SKM-1 (cell line): ENCODE data around the gene MAST4.

Experiments
- DNase-seq: peaks from one replicate; lab custom pipeline; 2025; ENCODE audit not compliant: unreplicated experiment; lab: John Stamatoyannopoulos, UW

MAST4 gene

DNA sequence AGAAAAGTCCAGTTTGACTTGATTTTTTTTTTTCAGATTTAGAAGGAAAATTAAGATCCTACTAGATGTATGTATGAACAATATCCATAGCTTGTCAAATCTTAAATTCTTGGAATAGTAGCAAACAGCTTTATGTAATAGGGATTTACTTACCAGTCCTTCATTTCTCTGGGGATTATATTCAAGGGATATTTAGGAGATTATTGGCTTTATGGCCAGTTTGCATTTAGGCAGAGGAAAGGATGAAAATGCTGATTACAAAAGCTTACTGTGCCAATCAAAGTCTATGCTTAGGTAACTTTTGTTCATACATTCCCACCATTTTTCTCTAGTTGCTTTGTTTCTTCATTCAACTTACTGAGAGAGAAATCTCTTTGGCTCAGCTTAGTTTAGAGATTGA is 47.9 kb downstream of the MAST4 start:
- no peak for DNase-seq

DNA sequence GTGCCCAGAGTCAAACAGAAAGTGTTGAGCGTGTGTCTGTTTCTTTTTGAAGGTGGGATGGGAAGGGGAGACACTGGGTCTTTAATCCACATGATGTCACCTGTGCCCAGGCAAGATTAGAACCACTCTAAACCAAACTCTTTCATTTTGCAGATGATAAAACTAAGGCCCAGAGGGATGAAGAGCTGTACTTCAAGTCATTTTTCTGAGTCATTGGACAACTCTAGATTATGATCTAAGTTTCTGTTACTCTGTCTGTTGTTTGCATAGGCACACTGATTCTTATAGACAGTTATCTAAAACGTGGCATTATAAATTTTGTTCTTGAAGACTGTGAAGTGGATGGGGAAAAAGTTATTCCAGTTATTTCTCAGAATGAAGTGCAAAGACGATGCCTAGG is 48.8 kb downstream of the MAST4 start:
- DNase-seq, result no peak

DNA sequence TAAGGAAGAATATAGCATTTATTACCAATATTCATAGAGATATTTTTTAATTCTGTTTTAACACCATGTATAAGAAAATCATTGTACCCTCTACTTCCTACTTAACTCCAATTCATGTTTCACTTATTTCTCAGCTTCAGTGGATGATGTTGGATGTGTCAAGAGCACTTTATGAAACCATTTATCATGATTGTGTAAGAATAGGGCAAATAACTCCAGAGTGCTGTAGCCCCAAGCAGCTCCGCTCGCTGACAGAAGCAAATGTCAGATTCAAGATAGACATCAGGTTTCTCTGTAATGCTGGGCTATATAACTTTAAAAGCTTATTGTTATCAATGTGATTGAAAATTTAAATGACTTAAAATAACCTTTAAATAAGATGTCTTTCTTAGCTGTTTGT is 50.4 kb downstream of the MAST4 start:
- no peak for DNase-seq

DNA sequence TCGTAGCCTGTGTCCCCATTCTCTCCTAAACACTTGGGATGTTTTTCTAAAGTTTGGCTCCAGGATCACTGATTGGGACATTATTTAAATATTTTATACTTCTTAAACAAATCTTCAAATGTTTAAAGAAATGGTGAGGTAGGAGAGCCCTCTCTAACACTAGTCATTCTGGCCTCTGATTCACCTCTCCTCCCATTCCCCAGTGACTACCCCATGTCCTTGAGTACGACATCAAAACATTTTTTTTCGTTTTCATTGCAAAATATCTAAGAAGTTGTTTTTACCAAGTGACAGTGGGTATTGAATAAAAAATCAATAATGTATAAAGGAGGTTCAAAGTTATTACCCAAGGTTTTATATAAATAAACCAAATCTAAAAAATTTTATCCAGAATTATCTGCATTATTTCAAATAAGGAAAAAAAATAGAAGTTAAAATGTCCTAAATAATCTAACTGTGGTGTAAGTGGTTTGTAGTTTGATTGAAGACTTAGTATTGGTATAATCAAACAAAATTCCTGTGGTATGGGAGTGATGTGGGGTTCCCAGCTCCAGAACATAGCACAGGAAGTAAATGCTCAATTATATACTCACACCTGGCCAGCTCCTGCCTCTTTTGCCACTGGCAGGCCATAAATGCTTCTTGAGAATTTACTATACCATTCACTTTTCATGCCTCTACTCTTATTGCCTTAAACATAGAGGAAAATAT is 51.1 kb downstream of the MAST4 start:
- no peak for DNase-seq

DNA sequence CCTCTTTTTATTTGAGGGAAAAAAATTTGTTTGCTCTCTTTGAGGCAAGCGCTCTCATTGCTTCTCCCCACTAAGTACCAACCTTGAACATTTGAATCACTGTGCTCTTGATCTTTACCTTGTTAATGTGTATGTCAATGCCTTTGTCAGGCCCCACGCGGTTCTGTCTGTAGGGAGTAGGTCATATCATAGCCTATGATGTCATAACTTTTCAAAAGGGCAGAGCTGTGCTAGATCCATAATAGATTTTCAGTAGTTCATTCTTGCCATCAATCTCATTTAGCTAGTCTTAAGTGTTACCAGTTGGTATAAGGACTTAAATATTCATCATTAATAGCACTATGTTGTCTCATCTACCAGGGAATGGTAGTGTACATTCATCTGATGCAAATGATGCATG is 56.6 kb downstream of the MAST4 start:
- no peak for DNase-seq

DNA sequence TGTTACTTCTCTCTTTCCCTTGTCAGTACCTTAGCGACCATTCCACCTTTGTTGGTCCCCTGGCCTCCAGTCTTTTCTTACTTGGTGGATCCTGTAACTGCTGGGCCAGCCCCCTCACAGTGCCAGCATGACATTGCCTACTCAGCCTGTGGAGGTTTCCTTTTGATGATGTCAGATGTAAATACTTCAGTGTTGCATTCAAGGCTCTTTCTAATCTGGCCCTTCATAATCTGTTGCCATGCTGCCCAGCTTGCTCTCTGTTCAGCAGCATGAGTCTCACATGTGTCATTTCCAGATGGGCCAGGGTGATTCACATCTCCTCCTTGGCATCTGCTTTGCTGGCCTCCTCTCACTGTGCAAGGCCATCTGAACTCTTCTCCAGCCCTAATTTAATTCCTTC is 57.1 kb downstream of the MAST4 start:
- no peak for DNase-seq

DNA sequence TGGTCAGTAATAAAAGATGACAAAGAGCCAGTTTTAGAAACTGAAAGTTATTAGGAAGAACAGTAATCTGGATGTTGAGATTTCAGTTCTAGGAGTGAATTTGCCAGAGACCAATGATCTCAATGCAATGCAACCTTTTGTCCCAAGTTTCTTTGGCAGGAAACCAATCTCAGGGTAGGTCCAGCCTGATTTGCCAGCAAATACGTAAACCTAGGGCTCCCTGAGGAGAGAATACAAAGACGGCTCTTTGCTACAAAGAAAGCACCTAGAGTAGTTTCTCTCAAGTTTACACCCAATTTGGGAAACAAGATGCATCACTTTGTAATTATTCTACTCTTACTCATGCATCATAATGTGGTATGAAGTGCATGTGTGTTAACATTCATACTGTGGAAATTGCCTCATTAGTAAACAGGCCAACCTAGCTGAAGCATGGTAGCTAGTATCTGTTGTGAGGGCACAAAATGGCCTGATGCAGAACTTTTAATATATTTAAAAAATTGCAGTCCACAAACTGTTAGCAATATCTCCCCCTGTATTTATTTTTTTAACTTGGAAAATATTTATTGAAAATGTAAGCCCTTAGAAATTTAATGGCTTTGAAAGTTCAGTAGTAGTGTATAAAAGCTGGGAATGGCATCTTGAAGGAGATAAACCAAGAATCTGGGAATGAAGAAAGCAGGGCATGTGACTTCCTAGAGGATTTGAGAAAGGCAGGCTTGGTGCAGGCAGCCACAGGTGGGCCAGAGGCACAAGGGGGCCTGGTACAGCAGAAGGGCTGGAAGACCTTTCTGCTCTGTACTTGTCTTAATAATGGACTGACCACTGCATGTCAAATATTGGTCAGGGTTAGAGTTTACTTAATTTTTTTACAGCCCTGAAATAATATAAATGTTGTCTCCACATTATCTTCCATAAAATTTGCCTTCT is 59.5 kb downstream of the MAST4 start:
- no peak for DNase-seq

DNA sequence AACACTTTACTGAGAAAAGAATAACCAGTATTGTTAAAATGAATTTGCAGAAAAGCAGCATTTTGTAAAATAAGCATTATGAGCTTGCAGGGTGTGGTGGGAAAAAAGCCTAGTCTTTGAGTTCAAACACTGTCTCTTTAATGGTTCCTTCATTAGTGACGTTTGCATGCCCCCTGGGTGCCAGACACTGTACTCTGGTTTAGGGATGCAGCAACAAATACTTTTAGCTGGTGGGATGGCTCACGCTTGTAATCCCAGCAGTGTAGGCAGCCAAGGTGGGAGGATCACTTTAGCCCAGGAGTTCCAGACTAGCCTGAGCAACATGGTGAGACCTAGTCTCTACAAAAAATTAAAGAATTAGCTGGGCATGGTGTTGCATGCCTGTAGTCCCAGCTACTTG is 62.3 kb downstream of the MAST4 start:
- no peak for DNase-seq

DNA sequence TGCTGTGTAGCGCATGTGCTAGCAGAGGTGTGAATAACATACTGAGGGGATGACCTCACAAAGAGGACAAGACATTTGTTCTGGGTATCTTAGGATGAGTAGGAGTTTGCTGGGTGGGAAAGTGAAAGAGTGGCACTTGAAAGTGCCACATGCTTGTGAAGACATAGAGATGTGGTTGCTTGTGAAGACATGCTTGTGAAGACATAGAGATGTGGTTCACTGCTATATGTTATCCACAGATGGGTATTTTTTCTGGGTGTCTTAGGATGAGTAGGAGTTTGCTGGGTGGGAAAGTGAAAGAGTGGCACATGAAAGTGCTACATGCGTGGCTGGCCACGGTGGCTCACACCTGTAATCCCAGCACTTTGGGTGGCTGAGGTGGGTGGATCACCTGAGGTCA is 63.6 kb downstream of the MAST4 start:
- no peak for DNase-seq

DNA sequence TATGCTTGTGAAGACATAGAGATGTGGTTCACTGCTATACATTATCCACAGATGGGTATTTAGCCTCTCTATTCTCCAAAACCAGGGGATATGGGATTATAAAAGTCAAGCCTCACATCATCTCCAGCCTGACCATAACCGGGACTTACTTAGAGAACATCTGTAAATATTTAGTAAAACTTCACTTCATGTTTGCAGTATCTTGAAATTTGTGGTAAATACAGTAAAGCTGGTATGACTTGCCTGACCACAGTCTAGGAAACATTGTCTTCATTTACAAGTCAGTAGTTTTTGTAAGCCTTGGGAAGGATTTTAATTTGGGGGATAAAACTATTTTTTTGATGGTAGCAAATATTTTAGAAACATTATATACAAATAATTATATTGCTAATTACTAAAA is 64.2 kb downstream of the MAST4 start:
- no peak for DNase-seq

DNA sequence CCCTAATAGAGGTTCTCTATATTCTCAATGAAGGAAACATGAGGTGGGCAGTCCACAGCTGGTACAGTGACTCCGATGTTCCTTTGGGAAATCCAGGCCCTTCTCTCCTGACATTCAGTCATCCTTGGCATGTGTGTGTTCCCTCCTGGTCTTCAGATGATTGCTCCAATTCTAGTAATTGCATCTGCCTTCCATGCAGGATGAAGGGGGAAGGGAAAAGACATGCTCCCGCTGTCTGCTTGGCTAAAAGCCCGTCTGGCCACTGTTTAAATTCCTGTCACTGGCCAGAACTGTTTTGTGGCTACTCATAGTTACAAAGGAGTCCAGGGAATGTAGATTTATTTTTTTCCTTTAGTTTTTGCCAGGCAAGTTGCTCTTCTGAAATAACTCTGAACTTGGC is 65.0 kb downstream of the MAST4 start:
- no peak for DNase-seq

DNA sequence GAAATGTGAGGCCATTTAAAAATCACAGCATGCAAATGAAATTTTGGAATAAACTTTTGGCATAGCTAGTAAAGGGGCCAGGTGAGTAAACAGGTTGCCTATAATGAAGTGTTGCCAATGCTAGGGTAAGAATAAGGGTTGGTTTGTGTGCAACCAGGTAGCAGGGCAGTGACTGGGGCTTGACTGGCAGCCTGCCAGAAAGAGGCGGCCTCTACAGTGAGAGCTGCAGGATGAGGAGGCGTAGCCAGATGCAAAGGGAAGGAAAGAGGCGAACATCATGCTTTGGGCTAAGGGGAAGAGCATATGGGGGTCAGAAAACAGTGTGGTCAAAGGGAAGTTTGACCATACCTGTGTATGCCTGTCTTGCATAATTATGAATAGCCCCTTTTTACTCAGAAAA is 70.6 kb downstream of the MAST4 start:
- DNase-seq, result no peak

DNA sequence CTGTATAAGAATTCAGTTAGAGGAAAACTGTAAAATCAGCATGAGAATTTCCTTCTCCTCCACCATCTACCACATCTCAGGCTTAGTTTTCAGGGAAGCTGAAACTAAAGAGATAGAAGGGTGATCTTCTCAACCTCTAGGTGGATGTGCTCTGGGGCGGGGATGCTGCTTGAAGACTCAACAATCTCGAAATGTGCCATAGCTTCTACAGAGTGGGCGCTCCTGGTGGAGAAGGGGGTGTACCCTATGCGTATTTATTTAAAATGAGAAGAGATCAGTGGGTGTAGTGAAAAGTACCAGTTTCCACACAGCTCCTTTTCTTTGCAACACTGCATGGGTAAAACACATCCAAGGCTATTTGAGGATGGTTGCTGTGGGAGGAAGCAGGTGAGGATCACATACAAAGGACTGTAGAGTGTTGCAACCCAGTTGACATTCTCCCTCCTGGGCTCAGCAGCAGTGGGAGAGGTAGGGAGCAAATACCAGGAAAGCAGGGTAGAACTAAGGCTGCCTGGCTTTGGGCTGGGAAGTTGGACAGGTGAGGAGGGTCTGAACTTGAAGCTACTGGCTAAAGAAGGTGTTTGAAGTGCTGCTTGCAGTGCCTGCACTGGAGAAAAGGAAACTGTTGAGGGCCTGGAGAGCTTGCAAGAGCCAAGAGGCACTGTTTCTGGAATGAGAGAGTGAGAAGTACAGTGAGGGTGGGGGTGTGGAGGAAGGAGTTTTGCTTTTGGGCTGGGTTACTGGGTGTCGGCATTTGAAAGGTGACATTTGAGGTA is 73.1 kb downstream of the MAST4 start:
- no peak for DNase-seq

DNA sequence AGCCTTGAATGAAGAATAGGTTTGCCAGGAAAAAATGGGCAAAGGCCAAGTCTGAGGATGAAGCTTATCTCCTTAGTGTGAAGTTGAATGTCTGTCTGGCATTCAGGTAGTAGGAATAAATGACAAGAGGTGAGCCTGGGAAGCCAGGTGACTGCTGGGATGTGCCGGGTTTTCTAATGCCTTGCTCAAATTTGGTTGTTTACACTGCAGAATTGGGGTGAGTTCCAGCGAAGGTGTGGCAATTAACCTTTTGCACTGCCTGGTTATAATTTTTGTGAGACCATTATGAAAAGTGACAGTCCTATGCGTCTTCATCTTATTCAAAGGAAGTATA is 73.6 kb downstream of the MAST4 start:
- no peak for DNase-seq

DNA sequence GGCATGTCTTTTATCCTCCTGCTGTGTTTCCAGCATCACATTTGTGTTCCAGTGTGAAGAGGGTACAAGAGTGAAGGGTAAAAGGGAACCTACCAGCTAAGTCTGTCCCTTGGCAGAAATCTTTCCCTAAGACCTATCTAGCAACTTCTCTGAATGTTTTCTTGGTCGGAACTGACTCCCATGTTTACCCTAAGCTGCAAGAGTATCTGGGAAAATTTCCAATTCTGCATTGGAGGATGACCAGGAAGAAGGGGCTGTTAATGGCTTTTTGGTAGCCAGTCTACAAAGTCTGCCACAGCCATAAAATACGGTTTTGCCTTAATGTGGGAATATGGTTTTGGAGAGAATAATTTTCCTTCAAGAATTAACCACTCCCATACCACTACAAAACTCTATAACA is 75.1 kb downstream of the MAST4 start:
- DNase-seq, result no peak

DNA sequence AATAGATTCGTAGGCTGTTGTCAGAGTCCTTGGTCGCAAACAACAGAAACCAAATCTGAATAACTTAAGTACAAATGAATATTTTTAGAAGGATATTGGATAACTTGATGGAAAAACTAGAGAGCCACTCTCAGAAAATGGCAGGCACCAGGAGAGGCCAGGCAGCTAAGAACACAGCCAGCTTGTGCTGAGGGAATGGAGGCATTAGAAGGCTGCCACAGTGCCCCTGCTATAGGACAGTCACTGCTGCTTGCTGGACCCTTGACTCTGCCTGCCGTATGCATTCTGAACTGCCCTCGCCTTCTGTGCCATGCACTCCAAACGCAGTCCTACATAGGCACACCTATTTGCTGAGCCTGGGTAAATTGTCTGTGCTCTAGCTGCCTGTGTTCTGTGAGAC is 78.6 kb downstream of the MAST4 start:
- DNase-seq, result no peak

DNA sequence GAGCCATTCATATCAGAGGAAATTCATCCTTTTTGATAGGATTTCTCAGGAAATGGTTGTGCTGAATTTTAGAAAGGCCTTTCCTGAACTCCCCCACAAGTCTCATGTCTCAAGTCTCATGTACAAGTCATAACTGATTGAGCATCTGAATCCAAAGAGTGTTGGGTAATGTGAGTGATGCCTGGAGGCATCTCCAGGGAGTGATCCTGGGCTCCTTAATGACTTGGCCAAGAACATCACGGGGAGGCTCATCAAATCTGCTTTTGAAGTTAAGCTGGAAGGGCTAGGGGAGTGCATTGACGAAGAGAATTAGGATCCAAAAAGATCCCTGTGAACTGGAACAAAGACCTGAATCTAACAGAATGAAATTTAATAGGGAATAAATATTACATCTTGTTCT is 79.2 kb downstream of the MAST4 start:
- DNase-seq, result no peak

DNA sequence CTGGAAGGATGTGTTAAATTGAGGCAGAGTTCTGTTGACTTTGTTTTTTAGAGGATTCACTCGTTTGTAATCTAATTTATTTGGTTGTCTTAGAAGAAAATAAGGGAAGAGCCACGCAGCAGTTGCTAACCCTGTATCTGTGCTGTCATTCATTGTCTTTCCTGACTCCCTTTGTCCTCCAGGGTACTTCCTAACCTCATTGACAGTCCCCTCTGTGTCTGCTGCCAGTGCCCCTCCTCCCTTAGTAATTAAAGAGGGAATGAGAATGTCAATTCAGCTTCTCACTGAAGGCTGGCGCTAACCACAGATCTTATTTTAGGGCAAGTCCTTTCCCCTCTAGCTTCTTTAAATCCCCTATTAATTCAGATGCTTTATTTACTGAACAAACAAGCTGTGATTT is 84.0 kb downstream of the MAST4 start:
- no peak for DNase-seq

DNA sequence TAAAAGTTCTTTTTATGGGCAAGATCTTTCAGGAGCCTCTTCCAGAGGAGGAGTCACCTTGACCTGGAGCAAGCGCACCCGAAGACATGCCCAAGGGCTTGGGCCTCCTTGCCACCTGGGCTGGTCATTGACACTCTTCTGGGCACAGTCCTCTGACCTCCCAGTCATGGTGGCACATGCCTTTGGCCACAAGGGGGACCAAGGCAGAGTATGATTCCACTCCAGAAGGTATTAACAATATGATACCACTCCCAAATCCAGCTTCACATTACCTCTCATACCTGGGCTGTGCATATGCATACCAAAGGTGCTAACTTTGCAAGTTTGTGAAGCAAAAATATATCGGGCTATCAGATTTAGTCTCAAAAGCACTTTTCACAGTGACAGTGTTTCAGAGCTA is 84.6 kb downstream of the MAST4 start:
- DNase-seq, result no peak

DNA sequence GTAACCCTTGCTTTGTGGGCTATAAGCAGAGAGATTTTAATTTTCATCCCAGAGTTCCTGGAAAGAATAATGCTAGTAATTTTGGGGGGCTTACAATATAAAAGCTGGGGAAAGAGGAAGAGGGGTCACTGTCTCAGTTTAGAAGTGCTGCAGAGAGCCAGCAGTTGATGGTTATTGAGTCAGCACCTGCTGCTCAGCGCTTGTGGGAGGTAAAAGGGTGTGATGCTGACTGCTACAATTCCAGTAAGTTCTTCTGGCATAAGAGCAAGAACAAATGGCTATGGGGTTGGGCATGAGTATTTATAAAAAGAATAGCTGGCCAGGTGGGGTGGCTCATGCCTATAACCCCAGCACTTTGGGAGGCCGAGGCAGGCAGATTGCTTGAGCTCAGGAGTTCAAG is 88.5 kb downstream of the MAST4 start:
- DNase-seq, result no peak

DNA sequence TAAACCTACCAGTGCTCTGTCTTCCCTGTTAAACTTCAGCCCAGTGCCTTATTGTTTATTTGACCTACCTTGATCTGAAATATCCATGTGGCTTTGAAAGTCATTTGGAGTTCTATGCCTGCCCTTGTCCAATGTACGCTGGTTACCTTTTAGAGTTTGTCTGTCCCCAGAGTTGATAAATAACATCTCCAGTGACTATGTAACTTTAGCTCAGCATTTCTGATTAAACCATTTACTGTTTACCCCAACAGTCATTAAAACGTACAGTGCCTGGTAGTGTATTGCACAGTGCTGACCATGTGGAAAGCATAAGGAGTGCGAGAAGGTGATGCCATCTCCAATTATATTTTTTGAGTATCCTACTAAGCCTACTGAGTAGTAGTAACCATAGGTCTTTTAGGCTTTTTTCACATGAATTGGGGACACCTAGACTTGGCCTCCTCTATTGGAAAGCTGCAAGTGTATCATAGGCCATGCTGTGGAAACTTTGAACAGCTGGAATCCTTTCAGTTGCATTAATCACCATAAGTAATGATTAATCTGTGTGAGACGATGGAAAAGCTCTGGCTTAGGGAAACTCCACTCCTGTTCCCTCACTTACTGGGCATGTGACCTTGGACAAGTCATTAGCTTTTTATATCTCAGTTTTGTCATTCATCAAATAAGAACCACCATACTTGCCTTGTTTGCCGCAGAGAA is 93.5 kb downstream of the MAST4 start:
- DNase-seq, result no peak
